A549 (cell line): ENCODE data around the gene TNRC6C.

Experiments
- KDM5A ChIP-seq: fragments of 200-600 bp; sonication (generic); IDR thresholded peaks from 2 replicates; pipeline ENCODE4 v1.6.1; 2016; ENCODE audit warnings: antibody characterized with exemption, mild to moderate bottlenecking
- POLR2A ChIP-seq: IDR thresholded peaks from 2 replicates; pipeline ENCODE4 v1.6.1; 2012; ENCODE audit warnings: mild to moderate bottlenecking, low read length

GRCh38 chr17:78137392-78138203 is 179.1 kb downstream of the TNRC6C start:
- TF ChIP-seq POLR2A (no peak), KDM5A (no peak)
